Fibroblast of skin of scalp (primary cell): ENCODE measurements around the gene NUDT2. TPM values are rescaled to one million over a fixed set of nuclear protein-coding genes. Genes with fewer than 3 reads are reported as not detected.
"Not testable (repeated sequence)": the region's sequence is repeated elsewhere in the genome, so short reads cannot be mapped to it uniquely, and the experiment has no call there.

Experiments used
- DNase-seq: peaks from one replicate; pipeline ENCODE4 v3.0.0-alpha.2; 2013
- polyA plus RNA-seq, 2 experiments: library from polyadenylated mRNA; unstranded; fragments of 120-200 nt; gene quantifications; one replicate each; pipeline ENCODE4 v1.2.1, GENCODE V29; 2013; ENCODE audit not compliant: insufficient read length in 2 of 2

NUDT2 gene
- 25.5 TPM for polyA plus RNA-seq (2013, experiment 1 of 2; ENCODE audit: insufficient read length)
- 21.1 TPM for polyA plus RNA-seq (2013, experiment 2 of 2; ENCODE audit: insufficient read length)

DNA sequence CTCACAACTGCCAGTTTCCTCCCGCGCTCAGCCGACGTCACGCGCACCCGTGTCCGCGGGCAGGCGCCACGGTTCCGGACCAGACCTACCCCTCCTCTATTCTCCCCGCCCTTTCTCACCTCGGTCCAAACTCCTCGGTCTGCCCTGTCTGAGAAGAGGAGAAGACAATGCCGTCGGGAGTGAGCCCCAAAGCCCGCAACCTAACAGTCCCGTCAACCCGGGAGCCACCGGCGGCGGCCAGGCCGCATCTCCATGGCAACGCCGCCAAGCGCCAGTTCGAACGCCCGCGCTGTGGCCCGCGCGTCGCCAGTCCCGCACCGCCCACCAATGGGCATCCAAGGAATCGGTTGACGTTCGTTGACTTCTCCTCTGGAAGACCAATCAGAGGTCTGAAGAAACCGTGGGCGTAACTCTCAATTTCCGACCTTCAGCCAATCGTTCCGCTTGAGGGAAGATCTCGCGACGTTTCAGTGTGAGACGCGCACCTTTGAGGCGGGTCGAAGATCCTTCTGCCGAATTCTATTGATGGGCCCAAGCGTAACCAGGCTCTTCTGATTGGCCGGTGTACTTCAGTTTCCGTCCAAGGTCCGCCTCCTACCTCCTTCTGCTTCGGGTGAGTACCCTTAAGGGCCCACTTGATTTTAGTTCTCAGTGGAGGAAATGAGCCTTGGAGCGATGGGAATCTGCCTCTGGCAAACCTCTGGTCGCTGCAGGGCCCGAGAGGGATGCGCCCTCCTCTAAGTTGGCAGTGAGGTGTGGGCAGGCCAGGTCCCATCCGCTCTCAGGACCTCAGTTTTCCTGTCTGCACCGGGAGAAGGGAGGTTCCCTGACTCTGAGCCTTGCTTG lies at the start of gene NUDT2, which contains the start of gene KIF24:
NUDT2 (plus strand) TSS at position 583 of the 846 bp plus-strand sequence. CDS start 9,471 bp downstream, outside the sequence.
KIF24 (minus strand) TSS at position 282 of the 846 bp plus-strand sequence. CDS start 17,922 bp downstream, outside the sequence.
- peak; percentile 100 for DNase-seq

DNA sequence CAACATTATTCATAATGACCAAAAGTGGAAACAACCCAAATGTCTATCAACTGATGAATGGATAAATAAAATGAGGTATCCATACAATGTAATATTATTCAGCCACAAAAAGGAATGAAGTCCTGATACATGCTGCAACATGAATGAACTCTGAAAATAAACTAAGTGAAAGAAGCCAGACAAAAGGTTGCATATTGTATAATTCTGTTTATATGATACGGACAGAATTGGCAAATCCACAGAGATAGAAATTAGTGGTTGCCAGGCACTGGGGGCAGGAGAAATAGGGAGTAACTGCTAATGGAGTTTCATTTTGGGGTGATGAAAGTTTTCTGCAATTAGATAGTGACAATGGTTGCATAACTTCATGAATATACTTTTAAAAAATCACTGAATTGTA lies 47.3 kb upstream of the NUDT2 start:
- no peak for DNase-seq

DNA sequence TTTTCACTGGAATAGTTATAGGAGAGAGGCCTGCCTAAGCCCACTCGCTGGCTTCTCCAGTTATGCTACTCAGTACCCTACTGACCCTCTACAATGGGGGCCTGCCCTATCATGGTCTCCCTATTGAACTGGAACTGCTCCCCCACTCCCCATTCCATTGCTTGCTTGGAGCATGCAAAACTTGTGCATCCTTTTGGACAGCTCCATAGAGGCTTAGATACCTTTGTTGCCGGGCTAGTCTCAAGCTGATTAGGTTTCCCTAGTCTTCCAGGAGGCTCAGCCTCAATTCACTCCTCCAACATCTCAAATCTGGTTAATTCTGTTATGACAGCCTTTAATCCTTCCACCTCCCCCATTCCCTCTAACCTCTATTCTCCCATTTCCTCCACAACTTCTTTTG lies 40.2 kb upstream of the NUDT2 start:
- DNase-seq, result no peak

DNA sequence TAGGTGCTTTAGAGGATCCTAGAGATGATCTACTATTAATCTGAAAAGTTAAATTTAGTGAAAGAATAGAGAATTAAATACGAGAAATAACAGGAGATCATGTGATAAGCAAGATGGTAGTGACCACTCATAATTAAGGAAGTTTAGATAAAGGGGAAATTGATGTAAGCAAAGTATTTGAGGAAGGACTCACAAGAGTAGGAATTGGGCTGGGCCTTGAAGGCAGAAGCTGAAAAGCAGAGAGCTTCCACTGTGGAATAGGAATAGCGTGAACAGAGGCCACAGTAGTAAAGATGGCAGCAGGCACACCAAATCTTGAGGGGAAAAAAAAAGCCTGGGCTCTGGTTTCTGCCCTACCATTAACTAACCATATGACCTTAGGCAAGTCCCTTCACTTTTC lies 38.3 kb upstream of the NUDT2 start:
- DNase-seq, result no peak

DNA sequence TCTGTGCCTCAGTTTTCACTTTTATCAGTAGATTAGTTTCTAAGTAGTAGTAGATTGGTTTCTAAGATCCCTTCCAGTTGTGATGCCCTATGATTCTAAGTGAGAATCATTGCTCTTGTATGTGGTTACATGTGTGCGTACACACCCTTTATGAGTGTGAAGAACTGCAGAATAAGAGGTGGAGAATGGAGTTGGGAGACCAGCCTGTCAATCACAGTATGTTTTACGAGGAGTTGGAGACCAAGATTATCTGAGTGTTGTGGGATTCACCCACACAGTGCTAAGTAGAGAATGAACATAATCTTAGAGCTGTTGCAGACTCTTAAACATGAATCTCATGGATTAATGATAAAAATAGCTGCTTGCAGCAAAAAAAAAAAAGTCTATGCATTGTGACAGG lies 37.9 kb upstream of the NUDT2 start:
- DNase-seq, result no peak

DNA sequence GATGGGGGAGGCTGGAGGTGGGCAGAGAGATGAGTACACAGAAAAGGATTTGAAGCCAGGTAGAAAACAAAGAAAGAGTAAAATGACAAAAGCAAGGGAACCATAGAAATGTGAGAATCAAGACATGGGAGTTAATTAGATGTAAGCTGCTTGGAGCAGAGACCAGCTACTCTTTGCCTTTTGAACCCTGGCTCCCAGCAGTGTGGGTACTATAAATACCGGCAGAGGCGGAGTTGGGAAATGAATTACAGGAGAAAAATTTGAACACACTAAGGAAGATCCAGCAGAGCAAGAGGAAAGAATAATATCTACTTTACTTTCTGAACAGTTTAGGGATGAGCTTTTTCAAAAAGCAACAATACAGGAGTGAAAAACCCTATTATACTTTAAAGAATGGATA lies 36.8 kb upstream of the NUDT2 start:
- no peak for DNase-seq

DNA sequence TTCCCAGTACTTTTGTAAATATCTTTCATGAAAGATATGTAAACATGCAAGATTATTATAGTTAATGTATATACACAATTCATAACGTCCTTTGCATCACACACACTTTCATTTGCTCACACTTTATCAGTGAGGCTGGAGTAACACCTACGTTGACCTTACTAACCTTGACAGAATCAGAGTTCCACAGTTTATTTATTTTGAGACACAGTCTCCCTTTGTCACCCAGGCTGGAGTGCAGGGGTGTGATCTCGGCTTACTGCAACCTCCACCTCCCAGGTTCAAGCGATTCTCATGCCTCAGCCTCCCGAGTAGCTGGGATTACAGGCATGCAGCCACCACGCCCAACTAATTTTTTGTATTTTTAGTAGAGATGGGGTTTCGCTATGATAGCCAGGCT lies 28.3 kb upstream of the NUDT2 start:
- DNase-seq, result not testable (repeated sequence)

DNA sequence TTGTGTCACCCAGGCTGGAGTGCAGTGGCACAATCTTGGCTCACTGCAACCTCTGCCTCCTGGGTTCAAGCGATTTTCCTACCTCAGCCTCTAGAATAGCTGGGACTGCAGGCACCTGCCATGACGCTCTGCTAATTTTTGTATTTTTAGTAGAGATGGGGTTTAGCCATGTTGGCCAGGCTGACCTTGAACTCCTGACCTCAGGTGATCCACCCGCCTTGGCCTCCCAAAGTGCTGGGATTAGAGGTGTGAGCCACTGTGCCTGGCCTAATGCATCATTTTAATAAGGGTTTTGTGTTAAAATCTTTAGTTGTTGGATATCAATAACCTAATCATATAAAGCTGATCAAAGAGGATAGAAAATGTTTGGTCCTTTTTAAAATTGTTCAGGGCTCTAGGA lies 21.1 kb upstream of the NUDT2 start:
- not testable (repeated sequence) for DNase-seq

DNA sequence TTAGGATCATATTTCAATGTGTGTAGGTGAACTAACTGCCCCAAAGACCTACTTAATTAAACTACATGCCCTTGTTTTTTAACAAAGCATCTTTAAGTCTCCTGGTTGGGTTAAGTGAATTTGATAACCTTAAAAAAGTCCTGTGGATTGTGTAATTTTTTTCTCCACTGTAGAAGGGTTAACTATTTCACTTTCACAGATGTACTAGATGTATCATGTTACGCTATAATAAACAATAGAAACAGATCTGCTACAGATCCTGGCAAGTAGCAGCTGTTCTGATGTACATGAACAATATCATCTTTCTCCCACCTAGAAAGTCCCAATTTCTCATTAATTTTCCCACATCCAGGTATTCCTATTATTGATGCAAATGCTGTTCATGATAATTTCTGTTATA lies 19.2 kb upstream of the NUDT2 start:
- DNase-seq, result no peak

DNA sequence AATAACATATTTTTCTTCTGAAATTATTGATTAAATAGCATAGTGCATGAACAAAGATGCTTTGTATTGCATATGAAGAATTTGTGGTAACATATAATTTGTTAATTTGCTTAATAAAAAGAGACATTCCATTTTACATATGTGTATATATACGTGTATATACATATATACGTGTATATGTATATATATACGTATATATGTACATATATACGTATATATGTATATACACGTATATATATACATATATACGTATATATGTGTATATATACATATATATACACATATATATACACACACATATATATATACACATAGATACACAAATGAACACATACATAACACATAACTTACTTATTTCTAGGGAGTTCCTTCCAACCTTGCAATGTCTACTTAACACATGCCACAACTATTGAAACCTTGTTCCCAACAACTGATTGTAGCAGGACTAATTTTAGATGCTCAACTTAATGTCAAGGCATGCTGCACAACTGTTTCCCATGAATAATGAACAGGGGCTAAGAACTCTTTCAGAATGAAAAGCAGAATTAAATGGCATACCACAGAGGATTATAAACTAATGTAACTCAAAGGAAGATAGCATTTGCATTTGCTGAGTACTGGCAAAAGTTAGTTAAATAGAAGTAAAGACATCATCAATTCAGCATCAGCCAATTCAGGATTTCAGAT lies 17.7 kb upstream of the NUDT2 start:
- DNase-seq, result no peak

DNA sequence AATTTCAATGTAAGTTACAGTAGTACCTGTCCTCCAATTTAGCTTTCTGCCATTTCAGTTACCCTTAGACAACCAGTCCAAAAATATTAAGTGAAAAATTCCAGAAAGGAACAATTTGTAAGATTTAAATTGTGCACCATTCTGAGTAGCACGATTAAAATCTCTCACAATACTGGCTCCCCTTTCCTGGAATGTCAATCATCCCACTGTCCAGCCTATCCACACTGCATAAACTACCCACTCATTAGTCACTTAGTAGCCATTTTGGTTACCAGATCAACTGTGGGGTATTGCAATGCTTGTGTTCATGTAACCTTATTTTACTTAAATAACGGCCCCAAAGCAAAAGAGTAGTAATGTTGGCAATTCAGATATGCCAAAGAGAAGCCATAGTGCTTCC lies 11.9 kb upstream of the NUDT2 start:
- DNase-seq, result no peak

DNA sequence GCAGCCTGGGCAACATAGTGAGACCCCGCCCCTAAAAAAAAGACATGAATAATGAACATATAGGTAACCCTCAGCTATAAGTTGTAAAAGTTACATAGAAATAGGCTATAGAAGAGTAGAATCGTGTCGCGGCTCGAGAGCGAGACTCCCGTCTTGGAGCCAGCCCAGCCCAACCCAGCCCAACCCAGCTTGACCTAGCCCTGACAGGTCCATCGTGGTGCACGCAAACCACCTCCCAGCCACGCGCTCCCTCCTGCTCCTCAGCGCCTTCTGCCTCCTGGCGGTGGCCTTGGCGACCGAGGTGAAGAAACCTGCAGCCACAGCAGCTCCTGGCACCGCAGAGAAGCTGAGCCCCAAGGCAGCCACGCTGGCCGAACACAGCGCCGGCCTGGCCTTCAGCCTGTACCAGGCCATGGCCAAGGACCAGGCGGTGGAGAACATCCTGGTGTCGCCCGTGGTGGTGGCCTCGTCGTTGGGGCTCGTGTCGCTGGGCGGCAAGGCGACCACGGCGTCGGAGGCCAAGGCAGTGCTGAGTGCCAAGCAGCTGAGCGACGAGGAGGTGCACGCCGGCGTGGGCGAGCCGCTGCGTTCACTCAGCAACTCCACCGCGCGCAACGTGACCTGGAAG lies 11.1 kb upstream of the NUDT2 start:
- no peak for DNase-seq

DNA sequence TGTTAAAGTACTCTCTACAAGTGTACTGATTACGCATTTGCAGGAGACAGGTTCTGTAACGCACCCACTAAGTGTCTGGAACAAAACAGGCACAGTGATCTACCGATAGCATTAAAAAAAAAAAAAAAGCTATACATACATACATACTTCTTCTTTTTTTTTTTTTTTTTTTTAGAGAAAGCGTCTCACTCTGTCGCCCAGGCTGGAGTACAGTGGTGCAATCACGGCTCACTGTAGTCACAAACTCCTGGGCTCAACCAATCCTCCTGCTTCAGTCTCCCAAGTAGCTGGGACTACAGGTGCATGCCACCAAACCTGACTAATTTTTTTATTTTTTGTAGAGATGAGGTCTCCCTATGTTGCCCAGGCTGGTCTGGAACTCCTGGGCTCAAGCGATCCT lies 7.9 kb upstream of the NUDT2 start:
- no peak for DNase-seq

DNA sequence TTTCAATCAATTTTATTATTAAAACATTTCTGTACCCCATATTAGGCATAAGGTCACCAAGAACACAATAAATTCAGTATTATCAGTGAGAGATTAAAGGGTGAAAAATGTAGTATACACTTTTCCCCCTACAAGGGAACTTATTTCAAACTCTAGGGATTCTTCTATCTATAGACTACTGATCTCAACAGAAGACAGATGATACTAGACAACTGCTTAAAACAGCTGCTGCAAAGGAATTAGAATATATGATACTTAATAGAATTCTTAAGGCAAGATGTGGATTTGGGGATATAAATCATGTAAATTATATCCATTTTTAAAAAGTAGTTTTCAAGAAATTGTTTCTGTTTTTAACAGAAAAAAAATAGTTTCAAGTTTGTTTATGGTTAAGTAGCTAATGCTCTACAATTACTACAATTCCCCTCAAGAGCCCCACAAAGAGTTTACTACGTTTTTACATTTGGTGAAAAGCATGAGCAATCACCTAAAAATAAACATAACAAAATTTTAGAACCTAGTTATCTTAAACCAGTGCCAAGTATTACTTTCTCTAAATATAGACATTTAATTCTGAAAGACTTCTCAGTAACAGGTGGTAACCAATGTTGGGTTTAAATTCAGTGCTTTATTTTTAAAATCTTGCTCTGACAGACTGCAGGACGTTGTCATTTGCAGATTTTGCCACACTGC lies 6.3 kb upstream of the NUDT2 start:
- DNase-seq, result no peak

DNA sequence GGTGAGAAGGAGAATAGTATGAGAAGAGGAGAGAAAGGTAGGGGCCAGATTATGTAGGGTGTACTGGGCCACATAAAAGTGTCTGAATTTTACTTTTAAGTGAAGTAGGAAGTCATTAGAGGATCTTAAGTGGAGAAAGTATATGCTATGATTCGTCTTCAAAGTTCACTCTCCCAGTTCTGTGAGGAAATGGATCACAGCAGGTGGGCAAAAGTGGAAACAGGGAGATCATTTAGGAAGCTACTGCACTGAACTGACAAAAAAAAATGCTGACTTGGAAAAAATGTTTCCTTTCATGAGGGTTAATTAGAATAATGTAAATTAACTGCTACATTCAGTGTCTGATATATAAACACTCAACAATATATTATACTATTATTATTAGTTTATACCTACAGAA lies 2.7 kb upstream of the NUDT2 start:
- DNase-seq, result no peak

DNA sequence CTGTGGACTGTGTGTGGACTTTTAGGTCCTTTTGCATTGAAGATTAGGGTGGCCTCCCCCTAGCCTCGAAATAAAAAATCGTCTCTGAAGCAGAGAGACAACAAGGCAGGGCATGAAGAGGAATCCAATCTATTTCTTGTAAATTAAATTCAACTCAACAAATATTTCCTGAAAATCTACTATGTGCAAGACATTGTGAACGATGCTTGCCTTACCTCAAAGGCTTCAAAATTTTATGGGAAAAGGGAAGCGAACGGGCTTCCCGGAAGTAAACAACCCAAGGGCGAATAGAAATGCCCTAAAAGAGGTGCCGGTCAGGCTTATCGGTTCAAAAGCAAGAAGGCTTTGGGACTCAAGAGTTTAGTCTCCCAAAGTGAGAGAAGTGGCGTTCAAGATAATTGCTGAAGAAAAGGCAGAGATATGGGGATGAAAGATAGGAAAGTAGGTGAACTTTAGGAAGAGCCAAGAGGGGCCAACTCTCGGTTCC lies 826 bp upstream of the NUDT2 start:
- peak; percentile 18 for DNase-seq

DNA sequence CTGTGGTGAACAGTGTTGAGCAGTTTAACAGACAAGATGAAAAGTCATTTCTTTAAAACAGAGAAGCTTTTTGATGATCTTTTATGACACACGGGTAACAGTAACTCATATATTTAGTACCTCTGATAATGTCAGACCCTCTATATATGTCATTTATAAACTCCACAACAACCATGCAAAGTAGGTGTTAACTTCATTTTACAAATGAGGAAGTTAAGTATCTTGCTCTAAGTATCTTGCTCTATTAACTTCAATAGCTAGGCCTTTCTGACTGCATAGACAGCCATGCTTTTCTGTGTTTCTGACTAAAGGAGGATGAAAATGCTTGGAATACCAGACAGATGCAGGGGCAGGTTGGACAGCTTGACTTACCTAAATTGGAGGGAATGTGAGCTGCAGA lies 1.8 kb downstream of the NUDT2 start:
- no peak for DNase-seq

DNA sequence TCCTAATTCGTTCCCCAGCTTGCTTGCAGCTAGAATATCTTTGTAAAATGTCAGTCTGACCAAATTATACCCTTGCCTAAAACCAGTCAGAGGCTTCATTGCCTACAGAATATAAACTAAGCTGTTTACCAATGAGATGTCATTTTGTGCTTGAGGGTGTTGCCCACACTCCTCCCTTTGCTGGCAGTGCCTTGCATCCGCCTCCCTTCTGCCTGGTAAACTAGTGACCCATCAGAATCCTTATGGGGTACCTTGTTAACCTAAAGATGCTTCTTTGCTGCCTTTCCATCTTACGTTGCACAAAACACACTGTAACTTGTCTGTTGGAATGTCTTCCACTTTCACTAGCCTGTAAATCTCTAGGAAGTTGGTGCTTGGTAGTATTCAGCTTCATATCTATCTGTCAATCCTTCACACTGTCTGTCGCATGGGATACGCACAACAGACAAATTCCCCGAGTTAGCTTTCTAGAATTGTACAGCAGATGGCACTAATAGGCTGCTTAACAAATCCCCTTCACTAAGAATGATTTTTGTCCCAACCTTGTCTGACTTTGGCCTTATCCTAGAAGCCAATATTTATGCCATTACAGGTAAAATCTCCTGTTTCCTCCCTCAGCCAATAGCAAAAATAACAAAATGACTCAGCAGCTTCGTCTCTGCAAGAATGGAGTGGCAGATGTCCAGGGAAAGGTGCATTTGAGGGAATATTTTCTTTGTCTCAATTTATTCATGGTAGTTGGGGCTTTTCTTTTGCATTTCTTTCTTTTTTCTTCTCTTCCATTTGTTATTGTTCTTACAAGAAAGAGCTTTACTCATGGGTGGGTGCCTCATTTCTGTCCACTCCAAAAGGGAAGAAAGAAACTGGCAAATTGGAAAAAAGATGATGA lies 3.0 kb downstream of the NUDT2 start:
- peak; percentile 44 for DNase-seq

DNA sequence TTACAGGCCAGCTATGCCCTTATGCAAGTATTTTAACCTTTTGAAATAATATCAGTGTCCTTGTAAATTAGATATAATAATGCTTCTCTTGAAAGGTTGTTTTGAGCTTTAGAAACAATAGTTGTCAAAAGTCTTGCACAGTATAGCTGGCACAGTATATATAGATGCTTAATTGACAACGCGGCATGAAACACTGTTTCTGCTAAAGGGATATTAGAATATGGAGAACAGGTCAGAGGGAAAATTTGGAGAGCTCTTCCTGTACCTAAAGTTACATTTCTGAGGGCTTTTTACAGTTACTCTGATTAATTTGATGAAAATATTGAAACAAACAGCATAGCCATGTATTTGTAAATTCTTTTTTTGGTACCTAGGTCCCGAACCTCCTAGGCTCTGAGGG lies 4.5 kb downstream of the NUDT2 start:
- DNase-seq, result no peak

DNA sequence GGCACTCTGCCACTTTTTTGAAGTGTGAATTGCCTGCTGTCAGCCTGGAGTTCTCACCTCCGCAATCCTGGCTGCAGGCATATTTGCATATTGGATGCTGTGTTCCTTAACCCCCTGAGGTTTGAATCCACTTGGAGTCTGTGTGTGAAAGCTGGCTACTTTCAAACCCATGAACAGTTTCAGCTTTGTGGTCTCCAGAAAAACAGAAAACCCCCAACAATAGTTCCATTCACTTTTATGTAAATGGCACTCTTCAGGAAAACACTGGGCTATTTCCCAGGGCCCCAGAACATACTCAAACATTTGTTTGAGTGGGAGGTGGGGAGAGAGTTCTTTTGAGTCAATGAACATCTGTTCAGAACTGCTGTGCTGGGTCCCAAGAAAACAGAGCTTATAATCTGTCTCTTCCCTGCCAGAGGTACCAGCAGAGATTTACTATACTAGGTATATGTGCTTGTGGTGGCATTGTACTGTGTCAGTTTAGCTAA lies 5.0 kb downstream of the NUDT2 start:
- DNase-seq, result no peak

DNA sequence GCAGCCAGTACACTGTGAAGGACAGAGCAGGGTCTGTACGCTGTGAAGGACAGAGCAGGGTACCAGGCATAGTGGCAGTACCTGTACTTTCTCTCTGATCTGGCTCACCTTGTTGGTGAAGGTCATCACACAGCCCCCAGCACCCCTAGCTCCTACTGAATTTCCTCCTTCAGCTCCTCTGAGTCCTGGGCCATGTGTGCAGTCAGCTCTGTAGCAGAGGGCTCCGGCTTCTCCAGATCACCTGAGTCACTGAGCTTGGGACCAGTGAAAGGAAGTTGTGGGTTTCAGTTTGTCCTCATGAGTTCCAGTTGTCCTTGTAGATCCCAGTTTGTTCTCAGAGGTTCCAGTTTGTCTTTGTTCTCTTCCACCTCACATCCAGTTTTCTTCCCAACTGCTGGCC lies 5.5 kb downstream of the NUDT2 start:
- no peak for DNase-seq
